HG03103 (cell line): ENCODE results near the gene PRTFDC1.
A peak's percentile ranks its signal among the peaks of the same experiment; 100 is the strongest.
"Not testable (repeated sequence)": the region's sequence is repeated elsewhere in the genome, so short reads cannot be mapped to it uniquely, and the experiment has no call there.

Experiments
- ATAC-seq: cut with Tn5 transposase; IDR thresholded peaks from one replicate; pipeline ENCODE4 v1.9.1; 2021; ENCODE audit warnings: low read depth; ENCODE audit not compliant: unreplicated experiment

Gene PRTFDC1

GRCh38 chr10:24850727-24851296 is 101.6 kb downstream of the PRTFDC1 start:
- no peak for ATAC-seq

GRCh38 chr10:24849501-24850299 is 102.7 kb downstream of the PRTFDC1 start:
- ATAC-seq = no peak

DNA sequence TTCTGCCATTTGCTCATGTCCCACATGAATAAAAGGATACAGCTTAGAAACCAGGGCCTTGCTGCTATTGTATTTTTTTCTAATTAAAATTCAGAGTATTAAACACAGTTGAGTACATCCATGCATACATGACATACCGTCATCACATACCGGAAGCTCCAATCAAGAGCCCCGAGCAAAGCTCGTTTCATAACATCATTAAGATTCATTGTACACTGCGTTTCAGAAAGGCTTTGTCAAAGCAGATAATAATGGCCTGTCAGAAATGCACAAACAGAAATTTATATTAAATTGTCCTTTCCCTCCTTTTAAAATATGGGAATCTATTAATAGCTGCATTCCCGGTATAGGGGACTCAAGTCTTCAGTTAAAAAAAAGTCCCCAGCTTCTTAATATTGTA is 103.4 kb downstream of the PRTFDC1 start:
- no peak for ATAC-seq

GRCh38 chr10:24848195-24848594 is 104.2 kb downstream of the PRTFDC1 start:
- no peak for ATAC-seq

DNA sequence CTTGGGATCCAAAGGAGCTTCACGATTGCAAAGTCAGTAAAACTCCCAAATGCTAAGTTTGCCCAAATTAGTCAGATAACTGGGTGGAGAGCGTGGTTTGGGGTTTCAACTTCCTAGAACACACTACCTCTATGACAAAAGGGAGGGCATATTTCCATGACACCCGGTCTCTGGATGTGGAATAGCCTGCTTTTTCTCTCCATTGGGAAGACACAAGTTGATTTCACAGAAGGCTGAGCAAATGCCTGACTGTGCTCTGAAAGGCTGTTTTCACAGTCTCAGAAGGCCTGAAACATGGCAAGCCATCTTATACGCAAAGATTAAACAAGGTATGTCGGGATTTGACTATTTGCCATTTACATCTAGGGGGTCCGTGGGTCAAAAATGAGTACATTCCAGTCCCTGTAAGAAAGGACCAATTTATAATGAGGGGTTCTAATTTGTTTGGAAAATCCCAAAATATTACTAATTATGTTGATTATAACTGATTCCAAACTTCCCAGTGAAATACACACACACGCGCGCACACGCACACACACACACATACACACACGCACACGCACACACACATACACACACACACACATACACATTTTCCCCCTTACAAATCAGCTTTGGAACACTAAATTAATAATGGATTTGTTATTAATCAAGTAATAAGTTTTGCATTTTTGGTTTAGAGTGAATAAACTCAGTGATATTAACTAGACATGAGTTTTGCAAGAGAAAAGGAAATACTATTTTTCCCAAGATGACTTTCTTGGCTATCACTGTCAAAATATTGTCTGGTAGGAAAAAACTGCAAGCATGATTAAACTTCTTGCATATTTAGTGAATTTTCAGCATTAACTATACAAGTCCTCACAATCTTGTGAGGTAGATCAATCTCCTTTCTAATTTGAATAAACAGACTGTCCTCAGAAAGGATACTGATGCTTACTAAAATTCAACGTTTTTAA is 105.0 kb downstream of the PRTFDC1 start:
- ATAC-seq = no peak

GRCh38 chr10:24844742-24845141 is 107.7 kb downstream of the PRTFDC1 start:
- ATAC-seq = no peak

DNA sequence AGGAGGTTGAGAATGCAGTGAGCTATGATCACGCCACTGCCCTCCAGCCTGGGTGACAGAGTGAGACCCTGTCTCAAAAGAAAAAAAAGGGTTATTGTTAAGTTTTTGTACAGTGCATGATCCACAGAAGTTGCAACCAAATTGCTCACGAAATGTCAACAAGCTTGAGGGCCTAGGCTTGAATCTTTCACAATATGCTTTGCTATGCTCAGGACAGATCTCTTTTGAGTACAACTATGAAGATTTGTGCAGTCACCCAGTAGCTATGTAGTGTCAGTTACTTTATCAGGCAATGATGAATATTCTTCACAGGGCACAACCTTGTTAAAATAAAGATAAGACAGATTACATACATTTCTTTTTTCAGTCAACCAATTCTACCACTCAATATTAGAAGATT is 109.2 kb downstream of the PRTFDC1 start:
- ATAC-seq = no peak

DNA sequence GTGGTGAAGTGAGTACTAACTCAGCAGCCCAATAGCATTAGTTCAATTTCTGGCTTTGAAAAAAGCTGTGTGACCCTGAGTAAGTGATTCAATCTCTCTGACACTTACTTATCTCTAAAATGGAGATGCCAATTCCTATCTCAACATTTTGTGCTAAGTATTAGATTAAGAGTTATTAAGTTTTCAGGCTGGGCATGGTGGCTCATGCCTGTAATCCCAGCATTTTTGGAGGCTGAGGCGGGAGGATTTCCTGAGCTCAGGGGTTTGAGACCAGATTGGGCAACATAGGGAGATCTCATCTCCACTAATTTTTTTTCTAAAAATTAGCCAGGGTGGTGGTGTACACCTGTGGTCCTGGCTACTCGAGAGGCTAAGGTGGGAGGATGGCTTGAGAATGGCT is 109.5 kb downstream of the PRTFDC1 start:
- no peak for ATAC-seq

DNA sequence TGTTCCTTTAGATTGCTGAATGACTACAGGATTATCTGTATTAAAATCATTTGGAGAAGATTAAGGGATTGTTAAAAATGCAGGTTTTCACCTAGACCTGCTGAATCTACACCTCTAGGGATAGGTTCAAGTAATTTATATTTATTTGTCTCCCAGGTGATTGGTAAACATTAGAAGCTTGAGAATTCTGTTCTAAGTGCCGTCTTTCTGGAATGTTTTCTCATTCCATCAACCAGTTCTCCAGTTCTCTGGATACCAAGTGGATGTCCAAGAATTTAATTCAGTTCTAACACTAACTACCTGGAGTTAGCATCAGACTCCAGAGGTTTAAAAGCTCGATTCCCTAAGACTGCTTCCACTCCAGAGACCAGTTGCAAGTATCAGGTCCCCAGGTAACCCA is 110.9 kb downstream of the PRTFDC1 start:
- no peak for ATAC-seq

DNA sequence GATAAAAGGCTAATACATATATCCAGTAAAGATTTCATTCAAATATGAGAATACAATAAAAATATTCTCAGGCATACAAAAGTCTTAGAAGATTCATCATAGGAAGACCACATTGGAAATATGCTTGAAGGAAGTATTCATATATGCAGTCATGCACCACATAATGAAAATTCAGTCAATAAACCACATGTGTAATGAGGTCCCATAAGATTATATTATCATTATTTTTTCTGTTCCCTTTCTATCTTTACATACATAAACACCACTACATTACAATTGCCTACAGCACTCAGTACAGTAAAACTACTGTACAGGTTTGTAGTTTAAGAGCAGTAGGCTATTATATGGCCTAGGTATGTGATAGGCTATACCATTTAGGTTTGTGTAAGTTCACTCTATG is 111.6 kb downstream of the PRTFDC1 start:
- no peak for ATAC-seq

DNA sequence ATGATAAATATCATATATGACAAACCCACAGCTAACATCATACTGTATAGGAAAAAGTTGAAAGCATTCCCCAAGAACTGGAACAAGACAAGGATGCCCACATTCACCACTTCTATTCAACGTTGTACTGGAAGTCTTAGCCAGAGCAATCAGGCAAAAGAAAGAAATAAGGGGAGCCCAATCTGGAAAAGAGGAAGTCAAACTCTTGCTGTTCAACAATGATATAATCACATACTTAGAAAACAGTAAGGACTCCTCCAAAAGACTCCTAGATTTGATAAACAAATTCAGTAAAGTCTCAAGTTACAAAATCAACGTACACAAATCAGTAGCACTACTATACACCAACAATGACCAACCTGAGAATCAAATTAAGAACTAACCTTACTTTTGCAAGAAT is 114.6 kb downstream of the PRTFDC1 start:
- not testable (repeated sequence) for ATAC-seq

GRCh38 chr10:24834869-24835268 is 117.5 kb downstream of the PRTFDC1 start:
- no peak for ATAC-seq

DNA sequence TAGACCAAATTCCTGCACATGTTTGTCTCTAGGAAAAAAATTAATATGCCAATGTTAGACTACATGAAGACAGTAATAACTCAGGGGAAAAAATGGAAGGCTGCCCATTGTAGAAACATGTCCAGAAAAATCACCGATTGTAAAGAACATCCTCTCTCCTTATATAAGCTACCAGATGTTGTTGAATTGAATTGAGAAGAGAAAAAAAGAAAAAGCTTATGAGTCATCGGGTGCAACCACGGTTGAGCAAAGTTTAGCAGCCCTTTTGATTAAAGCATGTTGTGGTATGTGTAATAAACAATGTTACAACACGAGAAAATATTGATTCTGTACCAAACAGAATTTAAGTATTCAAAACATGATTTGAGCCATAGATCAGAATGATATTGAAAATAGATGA is 126.4 kb downstream of the PRTFDC1 start:
- ATAC-seq = no peak

GRCh38 chr10:24825551-24825950 is 126.9 kb downstream of the PRTFDC1 start:
- ATAC-seq = no peak

DNA sequence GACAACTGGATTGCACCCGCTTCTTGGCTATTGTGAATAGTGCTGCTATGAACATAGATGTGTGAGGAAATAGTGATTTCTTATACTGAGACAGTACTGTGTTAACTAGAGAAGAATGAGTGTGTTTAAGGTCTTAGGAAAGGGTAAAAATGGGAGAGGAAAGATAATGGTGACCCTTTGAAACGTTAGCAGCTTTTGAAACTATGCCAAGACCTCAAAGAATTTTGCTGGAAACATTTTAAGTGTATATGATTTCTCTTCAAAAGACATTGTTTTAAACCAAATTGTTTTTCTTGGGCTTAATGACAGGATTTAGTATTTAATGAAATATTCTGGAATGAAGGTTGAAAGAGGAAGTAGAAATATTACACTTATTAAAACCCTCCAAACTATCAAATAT is 127.9 kb downstream of the PRTFDC1 start:
- ATAC-seq = no peak

- no peak for ATAC-seq
Measured at GRCh38 chr10:24824124-24824523, 128.3 kb downstream of the PRTFDC1 start.

DNA sequence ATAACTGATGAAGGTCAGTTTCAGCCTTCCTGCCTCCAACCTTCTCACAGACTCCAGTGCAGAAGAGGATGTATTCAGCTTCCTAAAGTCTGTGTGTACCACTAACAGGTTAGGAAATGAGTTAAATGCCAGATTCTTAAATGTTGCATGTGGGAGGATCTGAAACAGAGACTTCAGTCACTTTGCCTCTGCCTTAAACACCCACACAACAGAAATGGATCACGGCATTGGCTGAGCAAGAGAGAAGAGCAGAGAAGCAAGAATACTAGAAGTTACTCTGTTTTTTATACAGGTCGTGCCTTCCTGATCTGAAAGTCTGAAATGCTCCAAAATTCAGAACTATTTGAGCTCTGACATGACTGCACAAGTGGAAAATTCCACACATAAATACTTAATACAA is 129.8 kb downstream of the PRTFDC1 start:
- ATAC-seq = peak; percentile 82

GRCh38 chr10:24821986-24822385 is 130.4 kb downstream of the PRTFDC1 start:
- ATAC-seq = no peak

DNA sequence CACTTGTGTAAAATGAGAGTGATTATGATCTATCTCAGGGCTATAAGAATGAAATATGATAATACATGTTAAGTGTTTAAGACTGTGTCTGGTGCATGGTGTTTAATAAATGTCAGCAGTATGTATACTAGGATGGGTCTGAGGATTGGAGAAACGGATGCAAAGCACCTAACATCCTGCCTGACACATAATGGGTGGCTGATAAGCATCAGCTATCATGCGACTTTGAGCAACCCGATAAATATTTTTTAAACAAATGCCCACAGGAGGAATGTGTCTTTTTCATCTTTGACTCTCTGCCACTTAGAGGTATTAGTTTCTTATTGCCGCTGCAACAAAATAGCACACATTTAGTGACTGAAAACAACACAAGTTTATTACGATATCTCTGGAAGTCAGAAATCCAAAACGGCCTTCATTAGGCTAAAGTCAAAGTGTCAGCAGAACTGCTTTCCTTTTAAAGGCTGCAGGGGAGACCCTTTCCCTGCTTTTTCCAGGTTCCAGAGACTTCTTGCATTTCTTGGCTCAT is 135.5 kb downstream of the PRTFDC1 start:
- no peak for ATAC-seq

- ATAC-seq = no peak
Measured at GRCh38 chr10:24814568-24815313, 137.7 kb downstream of the PRTFDC1 start.
